GM18870 (cell line): Measurements from ENCODE around the gene HECTD2.

Experiments
- ATAC-seq: cut with Tn5 transposase; IDR thresholded peaks from one replicate; pipeline ENCODE4 v1.9.1; 2021; ENCODE audit warnings: moderate library complexity; ENCODE audit not compliant: unreplicated experiment

HECTD2 gene

DNA sequence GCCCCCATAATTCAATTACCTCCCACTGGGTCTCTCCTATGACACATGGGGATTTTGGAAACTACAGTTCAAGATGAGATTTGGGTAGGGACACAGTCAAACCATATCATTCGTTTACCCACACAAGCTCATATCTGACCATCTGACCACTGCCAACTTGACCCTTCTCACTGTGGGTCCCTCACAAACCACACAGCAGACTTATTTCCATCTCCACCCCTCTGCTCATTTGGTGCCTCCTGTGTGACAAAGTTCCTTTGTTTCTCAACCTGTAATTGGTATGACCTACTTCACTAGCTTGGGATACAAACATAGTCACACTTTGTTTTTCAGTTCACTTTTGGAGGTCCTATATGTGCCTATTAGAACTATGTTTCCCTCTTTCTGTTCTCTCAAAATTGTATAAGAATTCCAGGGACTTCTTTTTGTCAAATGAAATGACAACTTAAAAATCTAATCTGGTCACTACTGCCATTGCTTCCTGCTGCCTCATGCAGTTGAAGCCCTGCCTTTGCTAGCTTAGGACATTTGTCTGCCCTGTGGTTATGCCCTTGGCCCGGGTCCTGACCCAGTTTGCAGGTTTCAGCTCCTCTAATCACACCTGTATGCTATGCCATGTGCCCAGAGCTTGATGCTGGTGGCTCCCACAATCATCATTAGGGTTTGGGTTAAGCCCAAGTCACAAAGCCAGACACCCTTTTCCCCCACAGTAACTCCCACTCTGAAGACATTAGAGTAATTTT lies 152.9 kb downstream of the HECTD2 start:
- ATAC-seq, result no peak

DNA sequence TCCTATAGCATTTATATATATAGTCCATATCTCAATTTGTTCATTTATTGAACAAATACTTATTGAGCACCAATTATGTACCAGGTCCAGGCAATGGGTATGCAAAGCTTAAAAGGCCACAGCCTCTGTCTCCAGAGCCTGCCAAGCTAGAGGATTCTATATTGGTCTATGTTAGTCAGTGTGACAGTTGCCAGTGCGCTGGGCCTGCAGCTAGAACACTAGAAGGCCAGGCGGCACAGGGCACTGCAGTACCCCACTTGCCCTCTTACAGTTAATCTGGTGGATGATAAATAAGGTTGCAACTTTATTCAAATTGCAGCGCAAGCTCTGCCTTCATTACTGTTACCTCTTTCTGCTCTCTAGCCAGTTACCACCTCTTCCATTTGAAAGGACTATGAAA lies 153.9 kb downstream of the HECTD2 start:
- no peak for ATAC-seq
